Prostate gland (tissue), 2 donors: ENCODE data around the gene FBXO17.

Source experiments
- POLR2AphosphoS5 ChIP-seq: sonication (generic); formaldehyde crosslinking; IDR thresholded peaks from one replicate; pipeline ENCODE4 v1.6.1; 2017; ENCODE audit warnings: antibody characterized with exemption
- TF ChIP-seq, protein P1 (sequence below), 4 experiments: fragments of 200-600 bp in 2 of 4; fragments of 450-650 bp in 2 of 4; sonication (generic) in 2 of 4; IDR thresholded peaks; 1 replicate in 3 of 4; 2 replicates in 1 of 4; pipeline ENCODE4 v1.5.1; 2016 to 2019; ENCODE audit warnings: antibody characterized with exemption in 4 of 4, mild to moderate bottlenecking in 2 of 4, moderate library complexity in 2 of 4

DNA sequence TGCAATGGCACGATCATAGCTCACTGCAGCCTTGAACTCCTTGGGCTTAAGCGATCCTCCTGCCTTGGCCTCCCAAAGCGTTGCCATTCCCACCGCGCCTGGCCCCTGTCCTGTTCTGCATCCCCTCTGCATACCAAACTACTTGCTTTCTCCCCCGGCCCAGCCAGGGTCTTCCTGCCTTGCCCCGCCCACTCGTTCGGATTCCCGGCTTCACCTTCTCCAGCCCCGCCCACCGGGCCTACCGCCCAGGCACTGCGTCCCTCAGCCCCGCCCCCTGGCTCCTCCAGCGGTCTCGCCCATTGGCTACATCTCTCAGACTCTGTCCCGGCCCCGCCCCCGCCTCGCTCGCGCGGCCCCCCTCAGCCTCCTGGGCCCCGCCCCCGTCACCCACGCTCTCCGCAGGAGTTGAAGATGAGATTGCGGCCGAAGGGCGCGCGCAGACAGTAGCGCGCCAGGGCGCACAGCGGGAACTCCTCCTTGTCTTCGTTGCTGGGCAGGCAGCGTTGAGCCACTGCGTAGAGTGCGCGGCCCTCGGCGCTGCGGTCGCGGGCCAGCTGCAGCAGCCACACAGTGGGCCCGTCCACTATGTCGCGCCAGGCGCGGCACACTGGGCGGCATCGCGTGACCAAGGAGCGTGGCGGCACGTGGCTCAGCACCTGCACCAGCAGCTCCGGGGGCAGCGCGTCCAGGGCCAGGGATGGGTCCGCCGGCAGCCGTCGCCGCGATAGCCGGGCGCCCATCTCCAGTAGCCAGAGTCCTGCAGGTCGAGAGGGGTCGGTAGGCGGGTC is 25.8 kb downstream of the FBXO17 start:
- TF ChIP-seq, protein P1, sequence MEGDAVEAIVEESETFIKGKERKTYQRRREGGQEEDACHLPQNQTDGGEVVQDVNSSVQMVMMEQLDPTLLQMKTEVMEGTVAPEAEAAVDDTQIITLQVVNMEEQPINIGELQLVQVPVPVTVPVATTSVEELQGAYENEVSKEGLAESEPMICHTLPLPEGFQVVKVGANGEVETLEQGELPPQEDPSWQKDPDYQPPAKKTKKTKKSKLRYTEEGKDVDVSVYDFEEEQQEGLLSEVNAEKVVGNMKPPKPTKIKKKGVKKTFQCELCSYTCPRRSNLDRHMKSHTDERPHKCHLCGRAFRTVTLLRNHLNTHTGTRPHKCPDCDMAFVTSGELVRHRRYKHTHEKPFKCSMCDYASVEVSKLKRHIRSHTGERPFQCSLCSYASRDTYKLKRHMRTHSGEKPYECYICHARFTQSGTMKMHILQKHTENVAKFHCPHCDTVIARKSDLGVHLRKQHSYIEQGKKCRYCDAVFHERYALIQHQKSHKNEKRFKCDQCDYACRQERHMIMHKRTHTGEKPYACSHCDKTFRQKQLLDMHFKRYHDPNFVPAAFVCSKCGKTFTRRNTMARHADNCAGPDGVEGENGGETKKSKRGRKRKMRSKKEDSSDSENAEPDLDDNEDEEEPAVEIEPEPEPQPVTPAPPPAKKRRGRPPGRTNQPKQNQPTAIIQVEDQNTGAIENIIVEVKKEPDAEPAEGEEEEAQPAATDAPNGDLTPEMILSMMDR (IDR thresholded peaks at IDR 0.05): no peak
- TF ChIP-seq POLR2AphosphoS5: peak; percentile 30
